ENCODE results near the gene RAD51B.
"Not testable (repeated sequence)": the region's sequence is repeated elsewhere in the genome, so short reads cannot be mapped to it uniquely, and the experiment has no call there.

Gene RAD51B

DNA sequence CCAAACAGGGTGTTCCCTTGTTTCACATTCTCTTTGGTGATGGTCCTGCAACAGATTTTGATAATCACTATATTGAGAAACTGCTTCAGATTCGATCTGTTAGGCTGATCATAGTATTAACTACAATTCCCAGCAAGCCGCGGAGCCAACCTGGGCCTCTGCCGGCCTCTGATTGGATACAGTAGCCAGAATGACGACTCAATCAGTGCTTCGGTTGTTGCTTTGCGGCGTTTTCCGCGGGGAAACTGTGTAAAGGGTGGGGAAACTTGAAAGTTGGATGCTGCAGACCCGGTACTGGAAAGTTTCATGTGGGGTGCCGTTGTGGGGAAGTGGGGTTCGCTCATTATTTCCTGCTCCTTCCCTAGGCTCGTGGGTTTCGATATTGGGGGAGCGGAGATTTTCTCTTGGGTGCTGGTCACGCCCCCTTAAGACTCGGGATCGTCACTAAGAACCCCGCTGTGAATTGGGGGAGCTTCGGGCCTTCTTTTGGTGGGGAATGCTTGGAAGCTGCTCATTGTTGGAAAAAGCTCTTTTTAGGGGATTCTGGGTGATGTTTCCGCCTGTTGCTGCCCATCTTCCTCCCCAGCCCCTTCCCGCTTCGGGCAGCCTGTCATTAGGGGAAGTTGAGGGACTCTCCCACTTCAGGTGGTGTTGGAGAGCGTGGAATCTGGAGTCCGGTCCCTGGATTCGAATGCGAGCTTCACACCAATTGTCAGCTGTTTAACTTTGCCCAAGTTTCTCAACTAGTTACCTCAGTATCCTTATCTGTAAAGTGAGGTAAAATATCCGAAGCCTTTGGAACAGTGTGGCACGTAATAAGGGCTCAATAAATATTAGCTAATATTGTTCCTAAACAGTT is at the start of gene RAD51B:
RAD51B (plus strand) TSS at position 217 of the 859 bp plus-strand sequence.
- peak; percentile 46 for DNase-seq (ENCODE audit: low read depth)

DNA sequence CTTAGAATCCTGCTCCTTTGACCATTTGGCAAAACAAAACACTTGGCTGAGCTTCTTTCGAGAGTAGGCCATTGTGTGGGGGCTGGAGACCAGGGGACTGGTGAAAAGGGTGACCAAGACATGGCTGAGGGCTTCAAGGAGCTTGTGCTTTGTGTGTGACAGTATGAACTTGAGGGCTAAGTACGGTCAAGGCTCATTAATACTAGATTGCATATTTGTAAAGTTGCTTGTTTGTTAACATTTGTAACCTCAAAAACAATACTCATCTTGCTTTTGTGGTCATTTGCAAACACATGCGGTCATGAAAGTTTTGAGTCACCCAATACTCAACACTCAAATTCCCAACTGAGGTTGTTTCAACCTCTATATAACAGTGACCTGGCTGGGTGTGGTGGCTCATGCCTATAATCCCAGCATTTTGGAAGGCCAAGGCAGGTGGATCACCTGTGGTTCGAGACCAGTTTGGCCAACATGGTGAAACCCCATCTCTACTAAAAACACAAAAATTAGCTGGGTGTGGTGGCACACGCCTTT is 45.7 kb upstream of the RAD51B start:
- no peak for DNase-seq (ENCODE audit: low read depth)

DNA sequence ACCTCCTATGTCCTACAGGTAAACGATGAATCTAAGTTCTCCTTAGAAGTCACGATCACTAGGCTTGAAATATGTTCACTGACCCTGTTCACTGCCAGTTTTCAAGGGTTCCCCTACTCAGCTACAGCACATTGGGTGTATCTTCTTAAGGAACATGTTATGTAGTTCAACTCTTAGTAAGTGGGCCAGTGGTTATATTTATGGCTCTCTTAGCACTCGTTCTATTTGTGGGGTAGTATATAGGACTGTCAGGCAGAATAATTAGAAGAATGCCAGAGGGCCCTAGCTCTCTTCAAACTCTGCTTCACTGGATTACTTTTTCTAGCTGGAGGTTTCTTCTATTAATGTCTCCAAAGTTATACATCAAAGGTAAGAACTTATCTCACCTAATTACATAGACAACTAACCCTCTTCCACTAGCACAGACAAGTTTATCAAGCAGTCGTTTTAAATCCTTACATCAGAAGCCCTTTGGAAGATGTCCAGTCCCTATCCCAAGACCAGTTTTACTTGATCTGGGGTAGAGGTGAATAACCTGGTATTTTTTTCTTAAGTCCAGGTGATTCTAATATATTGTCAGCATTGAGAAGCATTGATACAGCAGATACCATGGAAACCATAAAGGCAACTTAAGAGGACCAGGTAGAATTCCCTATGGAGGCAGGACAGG is 42.8 kb upstream of the RAD51B start:
- no peak for DNase-seq (ENCODE audit: low read depth)

- DNase-seq (ENCODE audit: low read depth): no peak
Observed at GRCh38 chr14:67778792-67779191, 40.8 kb upstream of the RAD51B start.

- DNase-seq (ENCODE audit: low read depth): no peak
Observed at GRCh38 chr14:67782090-67782489, 37.5 kb upstream of the RAD51B start.

DNA sequence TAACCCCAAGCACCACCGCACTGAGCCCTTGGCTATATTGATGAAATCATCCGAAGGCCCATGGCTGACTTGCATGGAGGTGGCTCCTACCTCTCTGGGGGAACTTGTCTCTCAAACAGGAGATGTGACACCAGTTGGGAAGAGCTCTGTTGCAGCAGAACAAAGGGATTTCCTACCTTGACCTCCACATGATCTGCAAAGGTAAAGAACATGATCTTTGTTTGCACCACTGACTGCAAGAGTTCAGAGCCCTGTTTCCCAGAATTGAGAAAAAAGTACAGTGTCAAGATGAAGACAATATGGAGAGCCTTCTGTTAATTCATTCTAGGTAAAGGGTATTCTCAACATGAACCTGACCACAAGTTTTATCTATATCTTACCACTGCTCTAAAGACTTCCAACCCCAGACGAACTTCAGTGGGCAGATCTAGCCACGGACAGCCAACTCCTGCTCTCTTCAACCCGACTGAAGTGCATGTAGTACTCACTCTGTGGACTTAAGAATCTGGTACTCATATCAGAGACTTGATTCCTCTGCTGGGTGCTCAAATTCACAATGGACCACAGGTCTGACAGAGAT is 35.2 kb upstream of the RAD51B start:
- no peak for DNase-seq (ENCODE audit: low read depth)

- DNase-seq (ENCODE audit: low read depth): no peak
Observed at GRCh38 chr14:67785270-67786109, 34.1 kb upstream of the RAD51B start.

- no peak for DNase-seq (ENCODE audit: low read depth)
Observed at GRCh38 chr14:67787673-67788072, 31.9 kb upstream of the RAD51B start.

- DNase-seq (ENCODE audit: low read depth): no peak
Observed at GRCh38 chr14:67798731-67799130, 20.8 kb upstream of the RAD51B start.

GRCh38 chr14:67800743-67801142 is 18.8 kb upstream of the RAD51B start:
- no peak for DNase-seq (ENCODE audit: low read depth)

DNA sequence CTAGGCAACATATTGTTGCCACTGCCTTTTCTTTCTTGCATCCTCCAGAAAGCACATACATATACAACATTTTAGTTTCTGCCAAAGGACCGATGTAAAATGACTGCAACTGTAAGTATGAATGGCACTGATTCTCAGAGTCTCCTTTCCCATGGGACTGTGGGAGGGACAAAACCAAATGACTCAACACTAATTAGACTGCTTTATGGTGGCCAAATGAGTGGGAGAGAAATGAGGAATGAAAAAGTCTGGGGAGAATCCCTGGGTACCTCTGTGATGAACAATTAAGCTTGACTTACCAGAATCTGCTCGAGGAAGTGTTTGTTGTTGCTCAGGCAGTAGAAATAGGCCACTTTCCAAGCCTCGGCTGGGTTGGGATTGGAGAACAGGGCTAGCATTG is 13.3 kb upstream of the RAD51B start:
- no peak for DNase-seq (ENCODE audit: low read depth)

DNA sequence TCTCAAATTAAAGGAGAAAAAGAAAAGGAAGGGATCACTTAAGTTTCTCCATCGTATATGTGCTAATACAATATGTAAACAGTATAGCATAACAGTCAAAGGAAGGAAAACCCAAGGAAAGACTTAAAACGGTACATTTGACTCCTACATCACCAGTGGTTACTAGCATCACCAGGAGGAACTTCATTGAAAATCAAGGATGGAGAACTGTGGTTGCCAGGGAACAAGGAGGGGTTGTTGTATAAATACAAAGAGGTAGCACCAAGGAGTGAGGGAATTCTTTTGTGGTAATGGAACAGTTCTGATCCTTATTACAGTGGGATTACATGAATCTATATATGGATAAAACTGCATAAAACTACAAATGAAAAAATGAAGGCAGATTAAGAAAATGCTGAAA is 4.8 kb upstream of the RAD51B start:
- DNase-seq (ENCODE audit: low read depth): no peak

- peak; percentile 34 for DNase-seq (ENCODE audit: low read depth)
Observed at GRCh38 chr14:67815573-67816225, 3.9 kb upstream of the RAD51B start.

GRCh38 chr14:67816326-67817002 is 3.1 kb upstream of the RAD51B start, which contains the start of gene ZFYVE26:
Gene ZFYVE26, minus strand, starts transcription at chr14:67816590. Its CDS starts 627 bp downstream, at chr14:67815963.
- DNase-seq (ENCODE audit: low read depth): peak; percentile 80

DNA sequence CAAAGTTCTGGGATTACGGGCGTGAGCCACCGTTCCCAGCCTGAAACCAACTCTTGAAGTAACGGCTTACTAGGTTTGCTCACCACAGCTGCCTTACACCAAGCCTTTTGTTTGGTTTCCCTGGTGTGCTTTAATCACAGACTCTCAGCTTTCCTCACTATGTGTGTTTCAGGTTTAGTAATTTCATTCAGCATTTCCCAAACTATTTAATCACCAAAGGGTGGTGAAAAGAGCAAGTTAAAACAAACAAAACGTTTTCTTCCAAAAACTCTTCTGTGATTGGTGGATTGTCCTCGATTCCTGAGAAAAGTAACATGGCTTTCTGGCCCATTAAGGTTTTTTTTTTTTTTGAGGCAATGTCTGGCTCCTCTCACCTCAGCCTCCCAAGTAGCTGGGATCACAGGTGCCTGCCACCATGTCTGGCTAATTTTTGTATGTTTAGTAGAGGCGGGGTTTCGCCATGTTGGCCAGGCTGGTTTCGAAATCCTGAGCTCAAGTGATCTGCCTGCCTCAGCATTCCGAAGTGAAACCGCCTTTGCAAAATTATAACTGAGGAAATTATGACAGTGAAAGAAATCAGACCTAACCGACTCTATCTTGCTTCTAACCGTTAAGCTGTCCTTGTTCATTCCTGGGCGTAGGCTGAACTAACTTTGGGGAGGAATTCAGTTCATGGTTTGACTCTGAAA is 1.7 kb upstream of the RAD51B start:
- no peak for DNase-seq (ENCODE audit: low read depth)

GRCh38 chr14:67818476-67818875 is 1.1 kb upstream of the RAD51B start:
- DNase-seq (ENCODE audit: low read depth): not testable (repeated sequence)

DNA sequence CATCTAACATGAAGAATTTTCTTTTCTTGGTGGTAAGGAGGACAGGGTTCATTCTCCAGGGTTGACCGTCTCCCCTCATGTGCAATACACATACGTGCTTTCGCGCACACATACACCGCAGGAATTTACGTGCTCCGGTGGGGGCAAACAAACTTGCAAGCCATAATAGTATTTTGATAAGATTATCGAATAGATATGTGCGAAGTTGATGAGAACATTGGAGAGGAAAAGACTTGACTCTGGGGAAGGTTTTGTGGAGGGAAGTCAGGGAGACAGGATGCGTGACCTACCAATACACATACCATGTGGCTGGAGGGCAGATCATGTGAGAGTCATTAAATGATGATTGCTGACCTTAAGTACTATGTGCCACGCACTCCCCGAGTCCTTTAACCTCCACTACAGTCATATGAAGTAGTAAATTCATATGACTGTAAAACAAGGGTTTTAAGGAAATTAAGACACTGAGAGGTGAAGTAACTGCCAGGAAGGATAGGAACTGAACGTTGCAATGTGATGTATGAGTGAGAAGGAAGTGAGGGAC is 921 bp downstream of the RAD51B start:
- no peak for DNase-seq (ENCODE audit: low read depth)

DNA sequence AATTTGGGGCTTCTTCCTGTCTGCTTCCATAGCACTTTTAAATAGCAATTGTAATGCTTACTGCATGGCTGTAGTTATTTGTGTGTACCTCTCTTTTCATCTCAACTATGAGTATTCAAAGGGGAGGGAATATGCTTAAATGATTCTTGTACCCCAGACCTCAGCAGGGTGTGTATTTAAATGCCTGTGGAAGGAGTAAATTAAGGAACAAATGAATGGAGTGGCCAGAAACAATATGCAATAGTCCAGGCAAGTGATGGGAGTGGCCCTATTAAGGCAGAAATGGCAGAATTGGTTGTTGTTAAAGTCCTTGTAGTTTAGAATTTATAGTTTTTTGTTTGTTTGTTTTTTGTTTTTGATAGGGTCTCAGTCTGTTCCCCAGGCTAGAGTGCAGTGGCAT is 1.5 kb downstream of the RAD51B start:
- DNase-seq (ENCODE audit: low read depth): no peak

- DNase-seq (ENCODE audit: low read depth): no peak
Observed at GRCh38 chr14:67831113-67831512, 11.5 kb downstream of the RAD51B start.

DNA sequence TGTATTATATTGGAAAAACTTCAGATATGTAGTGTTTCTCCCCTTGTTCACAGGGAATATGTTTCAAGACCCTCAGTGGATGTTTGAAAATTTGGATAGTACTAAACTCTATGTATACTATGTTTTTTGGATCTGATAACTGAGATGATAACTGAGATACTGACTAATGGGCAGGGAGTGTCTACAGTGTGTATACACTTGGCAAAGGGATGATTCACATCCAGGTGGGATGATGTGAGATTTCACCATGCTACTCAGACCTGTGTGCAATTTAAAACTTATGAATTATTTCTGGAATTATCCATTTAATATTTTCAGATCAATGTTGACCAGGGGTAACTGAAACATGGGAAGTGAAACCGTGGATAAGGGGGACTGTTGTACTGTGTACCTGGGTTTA is 13.8 kb downstream of the RAD51B start:
- no peak for DNase-seq (ENCODE audit: low read depth)
